GM19372 (cell line): ENCODE measurements around the gene KIF24.
"Not testable (repeated sequence)": the region's sequence is repeated elsewhere in the genome, so short reads cannot be mapped to it uniquely, and the experiment has no call there.

Source experiments
- ATAC-seq: cut with Tn5 transposase; IDR thresholded peaks from one replicate; pipeline ENCODE4 v1.9.1; 2021; ENCODE audit warnings: mild to moderate bottlenecking, low read depth, moderate library complexity; ENCODE audit not compliant: unreplicated experiment

Gene KIF24, protein sequence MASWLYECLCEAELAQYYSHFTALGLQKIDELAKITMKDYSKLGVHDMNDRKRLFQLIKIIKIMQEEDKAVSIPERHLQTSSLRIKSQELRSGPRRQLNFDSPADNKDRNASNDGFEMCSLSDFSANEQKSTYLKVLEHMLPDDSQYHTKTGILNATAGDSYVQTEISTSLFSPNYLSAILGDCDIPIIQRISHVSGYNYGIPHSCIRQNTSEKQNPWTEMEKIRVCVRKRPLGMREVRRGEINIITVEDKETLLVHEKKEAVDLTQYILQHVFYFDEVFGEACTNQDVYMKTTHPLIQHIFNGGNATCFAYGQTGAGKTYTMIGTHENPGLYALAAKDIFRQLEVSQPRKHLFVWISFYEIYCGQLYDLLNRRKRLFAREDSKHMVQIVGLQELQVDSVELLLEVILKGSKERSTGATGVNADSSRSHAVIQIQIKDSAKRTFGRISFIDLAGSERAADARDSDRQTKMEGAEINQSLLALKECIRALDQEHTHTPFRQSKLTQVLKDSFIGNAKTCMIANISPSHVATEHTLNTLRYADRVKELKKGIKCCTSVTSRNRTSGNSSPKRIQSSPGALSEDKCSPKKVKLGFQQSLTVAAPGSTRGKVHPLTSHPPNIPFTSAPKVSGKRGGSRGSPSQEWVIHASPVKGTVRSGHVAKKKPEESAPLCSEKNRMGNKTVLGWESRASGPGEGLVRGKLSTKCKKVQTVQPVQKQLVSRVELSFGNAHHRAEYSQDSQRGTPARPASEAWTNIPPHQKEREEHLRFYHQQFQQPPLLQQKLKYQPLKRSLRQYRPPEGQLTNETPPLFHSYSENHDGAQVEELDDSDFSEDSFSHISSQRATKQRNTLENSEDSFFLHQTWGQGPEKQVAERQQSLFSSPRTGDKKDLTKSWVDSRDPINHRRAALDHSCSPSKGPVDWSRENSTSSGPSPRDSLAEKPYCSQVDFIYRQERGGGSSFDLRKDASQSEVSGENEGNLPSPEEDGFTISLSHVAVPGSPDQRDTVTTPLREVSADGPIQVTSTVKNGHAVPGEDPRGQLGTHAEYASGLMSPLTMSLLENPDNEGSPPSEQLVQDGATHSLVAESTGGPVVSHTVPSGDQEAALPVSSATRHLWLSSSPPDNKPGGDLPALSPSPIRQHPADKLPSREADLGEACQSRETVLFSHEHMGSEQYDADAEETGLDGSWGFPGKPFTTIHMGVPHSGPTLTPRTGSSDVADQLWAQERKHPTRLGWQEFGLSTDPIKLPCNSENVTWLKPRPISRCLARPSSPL (N-terminal part only)

DNA sequence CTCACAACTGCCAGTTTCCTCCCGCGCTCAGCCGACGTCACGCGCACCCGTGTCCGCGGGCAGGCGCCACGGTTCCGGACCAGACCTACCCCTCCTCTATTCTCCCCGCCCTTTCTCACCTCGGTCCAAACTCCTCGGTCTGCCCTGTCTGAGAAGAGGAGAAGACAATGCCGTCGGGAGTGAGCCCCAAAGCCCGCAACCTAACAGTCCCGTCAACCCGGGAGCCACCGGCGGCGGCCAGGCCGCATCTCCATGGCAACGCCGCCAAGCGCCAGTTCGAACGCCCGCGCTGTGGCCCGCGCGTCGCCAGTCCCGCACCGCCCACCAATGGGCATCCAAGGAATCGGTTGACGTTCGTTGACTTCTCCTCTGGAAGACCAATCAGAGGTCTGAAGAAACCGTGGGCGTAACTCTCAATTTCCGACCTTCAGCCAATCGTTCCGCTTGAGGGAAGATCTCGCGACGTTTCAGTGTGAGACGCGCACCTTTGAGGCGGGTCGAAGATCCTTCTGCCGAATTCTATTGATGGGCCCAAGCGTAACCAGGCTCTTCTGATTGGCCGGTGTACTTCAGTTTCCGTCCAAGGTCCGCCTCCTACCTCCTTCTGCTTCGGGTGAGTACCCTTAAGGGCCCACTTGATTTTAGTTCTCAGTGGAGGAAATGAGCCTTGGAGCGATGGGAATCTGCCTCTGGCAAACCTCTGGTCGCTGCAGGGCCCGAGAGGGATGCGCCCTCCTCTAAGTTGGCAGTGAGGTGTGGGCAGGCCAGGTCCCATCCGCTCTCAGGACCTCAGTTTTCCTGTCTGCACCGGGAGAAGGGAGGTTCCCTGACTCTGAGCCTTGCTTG lies at the start of gene KIF24, which contains the start of gene NUDT2:
KIF24 (minus strand) TSS at position 282 of the 846 bp plus-strand sequence. CDS start 17,922 bp downstream, outside the sequence.
NUDT2 (plus strand) TSS at position 583 of the 846 bp plus-strand sequence. CDS start 9,471 bp downstream, outside the sequence.
- ATAC-seq, result peak; percentile 89

DNA sequence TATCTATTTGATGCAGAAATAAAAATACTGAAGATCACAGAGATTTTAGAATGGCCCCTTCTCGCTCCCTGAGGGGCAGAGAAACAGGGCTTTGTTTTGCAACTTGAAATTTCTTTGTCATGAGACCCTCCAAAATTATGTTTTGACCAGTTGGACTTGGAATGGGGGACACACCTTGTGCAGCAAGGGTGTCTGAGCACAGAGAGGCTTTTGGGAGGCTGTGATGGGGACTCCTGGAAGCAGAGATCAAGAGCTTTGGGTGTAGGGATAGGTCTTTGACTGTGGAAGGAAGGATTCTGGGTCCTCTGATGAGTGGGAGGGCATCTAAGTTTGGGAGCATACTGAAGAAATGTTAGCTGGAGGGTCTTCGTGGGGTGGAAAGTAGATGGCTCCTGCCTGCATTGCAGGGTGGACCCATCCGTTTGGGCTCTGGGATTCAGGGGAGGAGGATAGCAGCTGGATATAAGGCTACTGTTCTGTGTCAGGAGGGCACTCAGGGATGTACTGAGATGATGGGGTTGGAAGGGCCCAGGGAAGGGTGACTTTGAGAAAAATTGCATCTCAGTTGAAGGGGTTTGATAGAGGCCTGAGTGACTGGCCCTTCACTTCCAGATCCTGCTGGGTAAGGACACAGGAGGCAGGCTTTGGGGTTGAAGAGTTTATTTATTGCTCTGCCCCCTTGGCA lies 49.5 kb upstream of the KIF24 start:
- no peak for ATAC-seq

DNA sequence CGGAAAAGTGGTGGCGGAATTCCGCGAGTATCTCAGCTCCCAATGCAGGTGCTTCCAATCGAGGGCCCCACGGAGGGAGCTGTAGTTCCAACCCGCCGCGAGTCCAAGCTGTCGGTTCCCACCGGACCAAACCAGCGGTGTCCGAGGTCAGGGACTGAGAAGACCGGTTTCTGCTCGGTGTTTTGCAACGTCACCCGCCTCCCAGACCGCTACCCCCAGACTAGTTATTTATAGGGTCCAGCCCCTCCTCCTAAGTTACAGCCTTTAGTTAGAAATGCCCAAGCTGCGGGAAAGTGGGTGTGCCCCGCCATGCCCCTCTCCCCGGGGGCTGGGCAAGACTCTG lies 48.3 kb upstream of the KIF24 start:
- no peak for ATAC-seq

DNA sequence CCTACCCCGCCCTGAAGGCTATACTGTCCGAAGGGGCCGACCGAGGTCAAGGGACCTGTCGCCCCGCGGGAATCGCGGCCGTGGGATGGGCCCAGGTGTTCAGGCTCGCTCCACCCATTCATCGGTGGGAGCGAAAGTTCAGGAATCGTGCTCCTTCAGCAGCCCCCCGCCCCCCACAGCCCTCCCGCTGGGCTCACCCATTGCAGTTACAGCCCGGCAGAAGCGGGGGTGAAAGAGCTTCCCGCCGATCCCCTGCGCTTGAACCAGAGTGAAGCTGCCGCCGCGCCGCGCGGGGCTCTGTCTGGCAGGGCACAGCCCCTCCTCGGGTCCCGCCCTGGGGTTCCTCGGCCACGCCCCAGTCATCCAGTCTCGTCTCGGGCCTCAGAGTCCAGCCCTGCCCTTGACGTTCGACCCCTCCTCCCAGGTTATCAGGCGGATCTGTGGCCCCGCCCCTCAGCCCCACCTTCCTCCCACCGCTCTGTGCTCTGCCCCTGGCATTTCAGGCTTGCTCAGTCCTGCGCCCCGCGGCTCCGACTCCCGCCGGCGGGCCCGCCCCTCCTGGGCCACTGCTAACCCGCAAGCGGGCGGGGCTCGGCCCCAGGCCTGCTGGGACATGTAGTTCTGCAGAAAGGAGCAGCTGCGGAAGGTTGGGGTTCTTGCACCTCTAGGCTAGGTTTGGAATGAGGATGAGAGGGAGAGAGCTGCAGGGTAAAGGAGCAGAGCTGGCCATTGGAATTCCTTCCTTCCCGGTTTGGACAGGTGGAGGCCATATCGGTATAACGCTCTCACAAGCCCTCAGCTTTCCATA lies 47.7 kb upstream of the KIF24 start, which contains the start of gene MYORG:
MYORG (minus strand) TSS at position 303 of the 808 bp plus-strand sequence. CDS start 3,955 bp downstream, outside the sequence.
- peak; percentile 79 for ATAC-seq

DNA sequence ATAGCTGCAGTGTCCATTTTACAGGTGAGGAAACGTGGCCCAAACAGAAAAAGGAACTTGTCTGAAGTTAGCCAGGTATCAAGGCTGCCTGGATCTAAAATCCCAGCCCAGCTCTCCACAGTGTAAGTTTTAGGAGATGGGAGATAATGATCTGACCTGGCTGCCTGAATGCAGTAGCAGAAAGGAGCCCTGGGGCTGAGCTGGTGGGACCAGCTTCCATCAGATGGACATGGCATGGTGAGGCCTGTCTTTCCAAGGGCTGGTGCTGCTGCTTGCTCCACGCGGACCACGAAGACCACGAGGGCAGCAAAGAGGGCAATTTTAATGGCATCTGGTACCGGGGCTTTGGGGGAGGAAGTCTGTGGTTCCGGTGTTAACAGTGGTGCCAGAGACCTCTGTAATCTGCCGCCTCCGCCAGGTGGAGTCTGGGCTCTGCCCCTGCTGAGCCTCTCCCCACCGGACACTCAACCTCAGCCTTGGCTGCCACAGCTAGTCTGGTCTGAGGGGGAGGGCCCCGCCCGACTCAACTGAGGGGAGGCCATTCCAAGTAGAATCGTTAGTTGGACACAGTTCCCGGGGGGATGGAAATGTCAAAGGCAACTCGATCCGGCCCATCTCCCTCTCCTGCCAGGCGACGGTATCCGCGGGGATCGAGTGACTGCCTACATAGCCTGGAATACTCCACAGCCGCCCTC lies 47.0 kb upstream of the KIF24 start:
- ATAC-seq, result no peak

DNA sequence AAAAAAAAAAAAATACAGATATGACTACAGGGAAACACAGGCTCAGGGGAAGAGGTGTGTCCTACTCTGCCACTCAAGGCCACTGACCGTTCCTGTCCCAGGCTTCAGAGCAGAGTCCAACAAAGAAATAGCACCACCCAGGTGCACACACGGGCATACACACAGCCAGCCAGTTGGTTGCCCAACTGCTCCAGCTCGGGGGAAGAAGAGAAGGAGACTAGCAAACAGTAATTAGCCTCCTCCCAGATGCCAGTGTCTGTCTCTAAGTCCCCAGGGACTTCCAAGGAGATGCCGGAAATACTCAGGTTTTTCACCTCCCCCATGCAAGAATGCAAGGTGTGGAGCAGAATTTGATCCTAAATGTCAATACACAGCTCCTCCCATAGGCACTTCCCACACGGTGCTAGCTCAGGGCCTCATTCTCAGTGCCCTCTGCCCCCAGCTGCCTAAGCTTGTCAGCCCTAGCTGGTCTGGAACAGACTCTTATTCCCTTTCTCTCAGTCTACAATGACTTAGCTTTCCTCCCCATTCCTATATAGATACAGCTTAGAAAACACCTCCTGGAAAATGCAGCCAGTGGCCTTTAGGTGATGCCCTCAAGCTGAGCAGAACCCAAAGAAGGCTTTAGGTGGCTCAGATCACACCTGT lies 46.0 kb upstream of the KIF24 start:
- ATAC-seq, result no peak

DNA sequence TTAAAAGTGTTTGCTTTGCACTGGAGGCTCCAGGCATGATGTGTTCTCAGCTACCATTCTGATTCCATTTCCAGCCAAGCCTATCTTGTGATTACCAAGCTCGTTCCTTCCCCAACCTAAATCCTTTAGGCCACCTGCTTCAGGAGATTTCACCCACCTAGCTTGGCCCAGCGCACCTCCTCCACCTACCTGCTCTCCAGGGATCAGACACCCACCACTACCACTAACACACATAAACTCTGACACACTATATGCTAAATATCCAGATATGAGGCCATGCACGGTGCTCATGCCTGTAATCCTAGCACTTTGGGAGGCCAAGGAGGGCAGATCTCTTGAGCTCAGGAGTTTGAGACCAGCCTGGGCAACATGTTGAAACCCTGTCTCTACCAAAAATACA lies 45.3 kb upstream of the KIF24 start:
- ATAC-seq, result no peak

DNA sequence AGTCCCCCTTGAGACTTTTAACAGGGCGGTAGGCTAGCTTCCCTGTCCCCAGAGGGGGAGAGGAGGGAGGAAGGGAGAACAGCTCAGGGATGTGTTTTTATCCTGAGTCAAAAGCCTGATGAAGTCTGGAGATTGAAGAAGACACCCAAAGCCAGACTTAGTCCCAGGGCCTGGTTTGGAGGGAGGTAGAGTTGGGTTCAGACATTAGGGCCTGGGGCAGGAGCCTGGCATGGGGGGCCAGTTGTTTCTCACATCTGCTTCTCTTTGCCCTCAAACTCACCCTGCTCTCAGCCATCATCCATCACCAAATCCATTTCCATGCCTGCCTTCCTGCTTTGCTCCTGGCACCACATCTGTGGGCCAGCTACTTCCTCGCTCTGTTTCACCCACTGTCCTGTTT lies 44.7 kb upstream of the KIF24 start:
- ATAC-seq, result no peak

DNA sequence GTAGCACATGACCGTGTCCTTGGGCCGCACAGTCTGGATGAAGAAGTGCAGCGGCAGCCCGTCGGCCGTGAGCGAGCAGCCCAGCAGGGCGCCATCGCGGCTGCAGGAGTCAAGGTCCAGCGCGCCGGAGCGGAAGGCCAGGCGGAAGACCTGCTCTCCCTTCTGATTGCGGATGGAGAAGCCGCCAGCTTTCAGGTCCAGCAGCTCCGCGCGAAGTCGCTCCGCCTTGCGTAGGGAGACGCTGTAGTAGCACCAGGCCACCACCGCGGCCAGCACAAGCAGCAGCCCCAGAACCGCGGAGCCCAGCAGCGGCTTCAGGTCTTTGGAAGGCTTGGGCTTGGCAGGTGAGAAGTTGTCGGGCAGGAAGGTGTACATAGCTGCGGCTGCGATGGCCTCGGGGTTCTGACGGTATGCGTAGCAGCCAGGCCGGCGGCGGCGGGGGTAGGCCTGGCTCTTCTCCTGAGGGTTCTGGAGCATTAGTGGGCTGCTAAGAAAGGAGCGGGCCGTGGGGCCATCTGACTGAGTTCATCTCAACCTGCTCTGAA lies 43.5 kb upstream of the KIF24 start:
- ATAC-seq, result no peak

DNA sequence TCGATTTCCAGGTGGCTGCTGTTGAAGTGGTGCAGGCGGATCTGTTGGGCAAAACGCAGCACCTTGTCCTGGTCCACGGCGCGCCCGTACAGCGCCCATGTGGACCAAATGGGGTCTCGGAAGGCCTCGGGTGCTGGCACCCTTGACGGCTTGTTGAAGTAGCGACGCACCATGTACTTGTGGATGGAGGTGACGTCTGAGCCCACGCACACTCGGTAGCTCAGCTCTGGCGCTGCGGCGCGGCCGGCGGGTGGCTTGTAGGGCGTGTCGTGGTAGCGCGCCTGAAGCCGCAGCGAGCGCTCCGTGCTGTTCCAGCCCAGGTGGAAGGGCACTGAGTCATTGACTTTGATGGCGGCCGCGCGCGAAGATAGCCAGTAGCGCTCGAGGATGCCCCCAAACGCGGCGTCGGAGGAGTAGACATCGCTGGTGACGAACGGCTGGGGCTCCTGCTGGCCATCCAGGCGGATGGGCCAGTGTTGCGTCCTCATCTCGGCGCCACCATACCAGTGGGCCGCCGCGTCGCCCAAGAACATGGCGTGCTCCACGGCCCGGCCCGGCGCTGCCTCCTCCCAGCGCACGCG lies 42.9 kb upstream of the KIF24 start:
- ATAC-seq, result no peak

DNA sequence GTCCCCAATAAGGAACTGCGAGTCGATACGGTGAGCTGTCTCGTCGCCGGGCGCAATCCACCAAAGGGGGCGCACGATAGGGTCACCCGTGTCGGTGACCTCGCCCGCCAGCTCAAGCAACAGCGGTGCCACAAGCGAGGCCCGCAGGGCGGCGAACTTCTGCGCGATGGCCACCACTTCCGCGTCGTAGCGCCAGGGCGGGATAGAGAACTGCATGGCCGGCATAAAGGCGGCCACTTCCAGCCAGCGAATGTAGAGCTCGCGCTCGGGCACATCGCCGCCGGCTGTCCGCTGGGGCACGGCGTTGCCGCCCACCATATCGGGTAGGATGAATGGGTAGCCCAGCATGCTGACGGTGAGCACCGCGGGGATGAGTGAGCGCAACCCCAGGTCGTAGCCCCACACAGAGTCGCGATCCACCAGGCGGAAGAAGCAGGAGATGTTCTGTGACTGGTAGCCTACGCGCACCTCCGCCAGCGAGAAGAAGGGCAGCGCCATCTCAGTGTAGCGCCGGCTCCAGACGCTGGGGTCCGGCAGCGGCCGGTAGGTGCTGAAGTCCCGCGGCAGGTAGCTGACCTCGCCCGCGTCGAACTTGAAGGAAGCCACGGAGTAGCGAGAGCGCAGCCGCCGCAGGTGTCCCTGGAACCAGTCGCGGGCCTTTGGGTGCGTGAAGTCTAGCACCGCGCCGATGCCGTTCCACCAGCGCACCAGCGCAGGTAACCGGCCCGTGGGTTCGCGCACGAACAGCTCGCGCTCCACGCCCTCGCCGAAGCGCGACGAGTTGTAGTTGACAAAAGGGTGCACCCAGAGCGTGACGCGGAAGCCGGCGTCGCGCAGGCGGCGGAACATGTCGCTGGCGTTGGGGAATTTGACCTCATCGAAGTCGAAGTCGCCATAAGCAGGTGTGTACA lies 42.2 kb upstream of the KIF24 start:
- no peak for ATAC-seq

DNA sequence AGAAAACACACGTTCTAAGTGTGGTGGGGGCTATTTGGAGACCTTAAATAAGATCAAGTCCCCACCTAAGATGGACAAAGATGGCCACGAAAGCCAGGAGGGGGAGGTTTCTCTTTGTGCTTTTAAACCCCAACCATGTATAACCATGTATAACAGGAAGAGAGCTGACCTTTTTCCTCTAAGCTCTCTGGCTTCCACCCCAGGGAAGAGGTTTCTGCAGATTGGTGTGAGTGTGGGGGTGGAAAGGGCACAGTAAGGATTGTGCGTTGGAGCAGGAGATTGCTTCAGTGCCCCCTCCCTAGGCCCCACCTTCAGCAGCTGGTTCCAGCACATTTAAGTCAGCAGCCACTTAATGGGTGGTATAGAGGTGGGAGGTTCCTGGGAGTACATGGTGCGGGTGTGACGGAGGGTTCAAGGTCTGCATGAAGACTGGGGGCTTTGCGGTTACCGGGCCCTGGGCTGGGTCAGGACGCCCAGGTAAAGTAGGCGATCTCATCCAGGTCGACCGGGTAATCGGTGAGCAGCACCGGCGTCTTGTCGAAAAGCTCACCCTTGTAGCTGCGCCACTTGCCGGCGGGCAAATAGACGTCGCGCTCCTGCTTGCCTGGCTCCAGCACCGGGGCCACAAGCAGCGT lies 41.4 kb upstream of the KIF24 start:
- no peak for ATAC-seq

DNA sequence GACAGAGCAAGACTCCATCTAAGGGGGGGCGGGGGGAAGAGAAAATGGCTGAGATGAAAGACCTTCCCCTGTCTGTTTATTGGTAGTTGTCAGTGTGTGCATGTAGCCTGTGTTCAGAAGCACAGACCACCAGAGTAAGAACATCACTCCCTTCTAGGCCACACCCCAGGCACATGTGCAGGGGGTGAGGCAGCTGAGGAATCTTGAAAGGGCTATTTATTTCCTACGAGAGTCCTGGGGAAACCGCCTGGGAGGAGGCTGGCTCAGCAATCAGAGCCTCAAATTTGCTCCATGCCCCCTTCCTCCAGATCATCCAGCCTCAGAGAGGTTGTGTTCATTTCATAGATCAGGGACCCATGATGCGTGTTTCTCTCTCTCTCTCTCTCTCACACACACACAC lies 40.6 kb upstream of the KIF24 start:
- no peak for ATAC-seq

DNA sequence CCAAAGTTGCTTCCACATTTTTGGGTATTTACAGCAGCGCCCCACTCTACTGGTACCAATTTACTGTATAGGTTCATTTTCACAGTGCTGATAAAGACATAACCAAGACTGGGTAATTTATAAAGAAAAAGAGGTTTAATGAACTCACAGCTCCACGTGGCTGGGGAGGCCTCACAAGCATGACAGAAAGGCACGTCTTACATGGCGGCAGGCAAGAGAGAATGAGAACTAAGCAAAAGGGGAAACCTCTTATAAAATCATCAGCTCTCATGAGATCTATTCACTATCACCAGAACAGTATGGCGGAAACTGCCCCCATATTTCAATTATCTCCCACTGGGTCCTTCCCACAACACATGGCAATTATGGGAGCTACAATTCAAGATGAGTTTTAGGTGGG lies 39.7 kb upstream of the KIF24 start:
- ATAC-seq, result not testable (repeated sequence)
